Suppressor macrophage treated with lipopolysaccharide for 1 hour (primary cell): ENCODE measurements around the gene TM9SF1.
"Not testable (repeated sequence)": the region's sequence is repeated elsewhere in the genome, so short reads cannot be mapped to it uniquely, and the experiment has no call there.

Experiments used
- DNase-seq, 3 donors: peaks; one replicate each; pipeline ENCODE4 v3.0.0-alpha.2; 2020 to 2022

The TM9SF1 gene

DNA sequence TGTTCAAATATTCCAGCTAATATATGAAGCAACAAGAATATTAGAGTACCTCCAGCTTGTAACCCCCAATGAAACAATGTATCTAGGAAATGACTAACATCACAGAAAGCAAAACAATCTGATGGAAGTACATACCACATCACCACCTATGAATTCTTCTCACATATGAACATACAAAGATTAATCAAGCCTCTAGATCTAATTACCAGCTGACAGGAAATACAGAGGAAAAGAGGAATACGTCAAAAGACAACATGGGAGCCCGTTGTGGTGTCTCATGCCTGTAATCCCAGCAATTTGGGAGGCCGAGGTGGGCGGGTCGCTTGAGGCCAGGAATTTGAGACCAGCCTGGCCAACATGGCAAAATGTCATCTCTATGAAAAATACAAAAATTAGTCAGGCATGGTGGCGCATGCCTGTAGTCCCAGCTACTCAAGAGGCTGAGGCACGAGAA is 29.4 kb upstream of the TM9SF1 start:
- DNase-seq: no peak

DNA sequence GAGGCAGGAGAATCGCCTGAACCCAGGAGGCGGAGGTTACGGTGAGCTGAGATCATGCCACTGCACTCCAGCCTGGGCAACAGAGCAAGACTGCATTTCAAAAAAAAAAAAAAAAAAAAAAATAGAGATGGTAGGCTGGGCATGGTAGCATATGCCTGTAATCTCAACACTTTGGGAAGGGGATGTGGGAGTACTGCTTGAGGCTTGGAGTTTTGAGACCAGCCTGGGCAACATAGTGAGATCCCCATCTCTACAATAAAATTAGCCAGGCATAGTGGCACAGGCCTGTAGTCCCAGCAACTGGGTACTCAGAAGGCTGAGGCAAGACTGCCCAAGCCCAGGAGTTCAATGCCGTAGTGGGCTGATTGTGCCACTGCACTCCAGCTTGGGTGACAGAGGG is 27.7 kb upstream of the TM9SF1 start:
- DNase-seq: not testable (repeated sequence)

DNA sequence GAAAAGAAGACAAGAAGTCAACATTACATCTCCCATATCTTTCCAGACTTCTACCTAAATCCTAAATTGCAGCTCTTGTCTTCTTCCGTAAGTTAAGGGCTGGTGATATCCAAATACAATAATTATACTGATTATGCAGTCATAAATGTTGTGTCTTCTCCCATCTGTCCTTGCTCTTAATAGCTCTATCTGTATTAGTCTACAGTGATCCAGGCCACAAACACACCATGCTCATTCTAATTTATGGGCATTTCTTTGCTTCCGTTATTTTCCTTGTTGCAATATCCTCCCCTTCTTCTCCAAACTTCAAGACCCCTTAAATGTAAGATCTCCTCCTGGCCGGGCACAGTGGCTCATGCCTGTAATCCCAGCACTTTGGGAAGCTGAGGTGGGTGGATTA is 24.3 kb upstream of the TM9SF1 start:
- no peak for DNase-seq

DNA sequence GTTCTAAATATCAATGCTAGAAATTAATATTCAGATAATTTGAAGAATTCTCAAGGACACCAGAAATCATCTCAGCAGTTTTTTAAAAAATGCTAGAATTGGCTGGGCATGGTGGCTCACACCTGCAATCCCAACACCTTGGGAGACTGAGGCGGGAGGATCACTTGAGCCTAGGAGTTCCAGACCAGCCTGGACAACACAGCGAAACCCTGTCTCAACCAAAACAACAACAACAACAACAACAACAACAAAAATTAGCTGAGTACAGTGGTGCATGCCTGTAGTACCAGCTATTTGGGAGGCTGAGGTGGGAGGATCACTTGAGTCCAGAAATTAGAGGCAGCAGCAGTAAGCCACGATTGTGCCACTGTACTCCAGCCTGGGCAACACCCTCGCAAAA is 23.8 kb upstream of the TM9SF1 start:
- no peak for DNase-seq

DNA sequence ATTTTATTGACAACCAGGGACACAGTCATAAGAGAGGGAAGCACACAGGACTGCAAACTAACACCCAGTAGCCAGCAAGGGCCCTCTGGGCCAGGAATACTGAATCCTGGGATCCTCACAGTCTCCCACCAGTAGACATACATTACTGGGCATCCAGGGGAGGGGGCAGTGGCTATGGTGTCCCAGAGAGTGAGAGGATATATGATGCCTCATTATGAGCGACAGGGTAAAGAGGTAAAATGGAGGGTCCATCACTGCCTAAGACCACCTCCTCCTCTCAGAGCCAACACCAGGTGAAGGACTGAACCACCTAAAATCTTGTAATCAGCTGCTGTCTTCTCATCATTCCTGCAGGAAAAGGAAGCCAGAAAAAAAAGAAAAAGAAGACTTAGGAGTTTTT is 21.6 kb upstream of the TM9SF1 start:
- not testable (repeated sequence) for DNase-seq

DNA sequence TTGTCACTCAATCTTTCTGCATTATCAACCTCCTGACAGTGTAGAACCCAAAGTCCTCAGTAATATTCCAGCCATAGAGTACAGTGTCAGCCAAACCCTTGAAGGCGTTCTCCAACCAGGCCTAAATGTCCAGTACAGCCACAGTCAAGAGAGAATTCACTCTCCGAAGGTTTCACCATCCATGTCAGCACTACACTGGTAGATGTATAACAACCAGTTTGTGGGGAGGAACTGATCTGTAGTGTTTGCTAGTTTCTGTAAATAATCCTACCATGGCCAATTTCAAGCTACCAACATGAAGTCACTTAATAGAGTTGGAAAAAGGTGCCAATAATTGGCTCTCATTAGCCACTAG is 21.1 kb upstream of the TM9SF1 start:
- DNase-seq: no peak

DNA sequence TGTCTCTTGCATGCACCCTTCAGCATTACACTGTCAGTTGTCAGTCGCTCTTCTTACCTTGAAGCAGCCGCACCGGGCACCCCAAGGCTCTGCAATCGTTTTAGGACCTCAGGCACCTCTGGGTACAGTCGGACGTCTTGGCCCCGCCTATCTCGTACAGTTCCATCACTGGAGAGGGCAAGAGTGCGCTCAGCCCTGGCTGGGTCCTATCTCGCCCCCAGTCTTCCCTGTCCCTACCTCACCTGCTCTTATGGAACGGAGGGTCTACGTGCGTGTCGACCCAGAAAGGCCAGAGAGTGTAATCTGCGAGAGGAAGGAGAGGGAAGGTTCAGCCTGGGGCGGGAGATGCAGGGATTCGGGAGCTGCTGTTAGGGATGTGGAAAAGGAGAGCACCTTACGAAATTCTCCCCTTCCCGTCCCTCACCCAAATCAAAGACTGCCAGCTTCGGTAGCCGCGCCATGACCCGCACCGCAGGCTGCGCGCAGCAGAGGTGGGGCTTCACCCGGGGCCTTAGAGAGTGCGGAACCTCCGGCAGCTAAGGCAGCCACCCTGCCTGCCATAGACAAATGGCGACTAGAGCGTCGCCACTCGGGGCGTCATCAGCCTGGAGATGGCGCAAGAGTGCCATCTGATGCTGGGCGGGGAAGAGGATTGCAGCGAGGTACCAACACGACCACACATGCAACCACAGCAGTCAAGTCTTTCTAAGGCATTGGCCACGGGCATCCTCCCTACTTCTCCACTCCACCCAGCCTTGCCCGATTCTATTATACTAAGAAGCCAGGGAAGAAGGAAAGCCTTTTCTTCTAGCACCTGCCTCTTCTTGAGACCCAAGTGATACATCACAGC is 20.5 kb upstream of the TM9SF1 start, which contains the start of gene MDP1:
MDP1 (minus strand) TSS at position 572 of the 850 bp plus-strand sequence; CDS start at position 461, 111 bp downstream.
- DNase-seq: peak; percentile 93

DNA sequence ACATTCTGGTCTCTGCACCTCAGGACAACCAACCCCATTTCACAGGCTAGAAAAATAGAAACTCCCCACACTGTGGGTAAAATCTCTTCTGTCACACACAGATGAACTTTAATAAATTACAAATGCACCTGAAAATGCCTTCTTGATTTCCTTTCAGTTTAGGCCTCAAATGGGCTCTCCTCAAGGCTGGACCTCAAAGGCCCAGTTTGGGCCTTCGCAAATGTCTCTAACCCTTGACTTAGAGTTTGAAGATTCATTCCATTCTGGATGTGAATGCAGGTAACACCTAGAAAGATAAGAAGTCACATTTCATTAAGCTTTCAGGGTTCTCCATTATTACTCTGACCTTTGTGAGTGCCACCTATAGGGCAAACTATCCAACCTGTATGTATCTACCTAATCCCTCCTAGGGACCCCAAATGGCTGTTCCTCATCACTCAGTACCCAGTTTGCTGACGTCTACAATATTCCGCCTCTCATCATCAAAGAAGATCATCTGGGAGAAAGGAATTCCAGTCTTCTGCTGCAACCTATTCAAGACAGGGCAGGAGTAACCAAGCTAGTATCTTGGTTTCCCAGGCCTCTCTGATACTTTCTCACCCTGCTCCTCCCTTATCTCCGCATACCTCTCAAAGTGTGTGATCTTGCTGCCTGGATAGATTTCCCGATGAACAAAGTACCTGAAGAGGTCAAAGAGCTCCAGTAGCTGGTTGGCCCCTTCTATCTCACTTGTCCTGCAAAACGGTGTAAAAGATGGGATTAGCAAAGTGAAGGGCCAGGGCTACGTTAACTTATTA is 18.8 kb upstream of the TM9SF1 start:
- DNase-seq: no peak

DNA sequence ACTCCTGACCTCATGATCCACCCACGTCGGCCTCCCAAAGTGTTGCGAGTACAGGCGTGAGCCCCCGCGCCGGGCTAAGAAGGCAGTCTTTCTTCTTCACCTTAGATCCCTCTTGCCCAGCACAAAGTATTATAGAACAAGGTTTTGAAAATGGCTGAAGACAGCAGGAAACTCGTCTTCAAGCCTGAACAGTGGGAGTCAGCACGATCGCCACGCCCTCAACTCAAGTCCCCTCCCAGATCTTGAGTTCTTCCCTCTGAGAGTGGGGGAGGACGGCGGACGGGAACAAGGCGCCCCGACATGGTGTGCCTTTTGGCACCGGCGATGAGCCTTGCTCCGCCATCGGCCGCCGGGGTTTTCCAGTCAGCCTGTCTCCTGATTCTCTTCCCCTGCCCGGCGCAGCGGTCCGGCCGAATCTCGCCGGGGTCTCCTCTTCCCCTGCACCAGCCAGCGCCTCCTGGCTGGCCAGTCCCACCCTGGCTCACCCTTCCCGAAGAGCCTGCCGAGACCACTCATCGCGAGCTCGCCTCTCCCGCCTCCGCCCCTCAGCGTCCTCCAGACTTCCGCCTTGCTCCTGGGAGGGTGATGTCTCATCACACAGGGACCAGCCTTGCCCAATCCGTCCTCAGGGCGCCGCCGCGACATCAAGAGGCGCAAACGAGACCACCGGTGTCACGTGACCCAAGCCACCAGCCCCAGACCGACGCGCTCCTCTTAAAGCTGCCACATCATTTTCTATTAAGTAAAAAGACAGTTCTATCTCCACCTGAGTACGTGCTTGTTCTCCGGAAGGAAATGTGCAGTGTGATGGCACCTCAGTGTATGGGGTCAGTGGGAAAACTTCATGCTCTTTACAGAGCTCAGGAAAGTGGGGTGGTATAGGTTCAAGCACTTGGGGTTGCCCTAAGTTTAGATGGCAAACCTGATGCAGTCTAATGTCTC is 18.0 kb upstream of the TM9SF1 start, which contains the start of gene CHMP4A:
CHMP4A (minus strand) TSS at position 565 of the 942 bp plus-strand sequence; CDS start at position 516, 49 bp downstream.
- peak; percentile 98 to 99 (median 99) for DNase-seq

DNA sequence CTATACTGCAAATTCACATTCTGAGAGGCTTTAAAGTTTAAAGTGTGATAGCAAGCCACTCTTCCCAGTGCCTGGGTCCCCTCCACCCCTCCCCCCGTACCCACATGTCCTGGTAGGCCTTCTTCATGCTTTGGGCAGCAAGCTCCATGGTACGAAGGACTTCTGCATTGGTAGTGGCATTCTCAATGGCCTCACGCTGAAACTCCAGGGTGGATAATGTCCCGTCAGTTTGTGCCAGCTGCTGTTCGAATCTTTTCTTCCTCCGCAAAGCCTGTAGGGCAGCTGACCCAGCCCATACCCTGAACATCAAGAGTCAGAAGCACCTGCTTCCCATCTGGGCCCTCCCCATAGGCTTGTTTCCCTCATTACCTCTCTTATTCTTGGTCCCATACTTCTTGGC is 16.1 kb upstream of the TM9SF1 start:
- no peak for DNase-seq

DNA sequence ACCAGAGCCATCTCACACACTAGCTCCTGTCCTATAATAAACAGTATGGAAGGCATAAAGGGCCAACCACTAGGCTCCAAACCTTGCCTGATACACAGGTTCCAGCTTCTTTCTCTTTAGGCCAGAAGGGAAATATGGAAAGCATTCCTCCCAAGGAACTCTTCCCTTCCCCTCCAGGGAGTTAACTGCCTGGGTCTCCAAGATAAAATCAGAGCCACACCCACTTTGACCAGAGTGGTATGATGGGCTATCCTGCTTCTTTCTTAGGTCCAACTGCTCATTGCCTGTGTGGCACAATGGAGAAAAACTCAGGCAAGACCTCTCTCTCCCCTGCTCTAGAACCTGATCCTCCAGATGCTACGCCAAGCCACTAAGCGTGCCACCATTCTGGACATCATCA is 12.4 kb upstream of the TM9SF1 start:
- DNase-seq: no peak

DNA sequence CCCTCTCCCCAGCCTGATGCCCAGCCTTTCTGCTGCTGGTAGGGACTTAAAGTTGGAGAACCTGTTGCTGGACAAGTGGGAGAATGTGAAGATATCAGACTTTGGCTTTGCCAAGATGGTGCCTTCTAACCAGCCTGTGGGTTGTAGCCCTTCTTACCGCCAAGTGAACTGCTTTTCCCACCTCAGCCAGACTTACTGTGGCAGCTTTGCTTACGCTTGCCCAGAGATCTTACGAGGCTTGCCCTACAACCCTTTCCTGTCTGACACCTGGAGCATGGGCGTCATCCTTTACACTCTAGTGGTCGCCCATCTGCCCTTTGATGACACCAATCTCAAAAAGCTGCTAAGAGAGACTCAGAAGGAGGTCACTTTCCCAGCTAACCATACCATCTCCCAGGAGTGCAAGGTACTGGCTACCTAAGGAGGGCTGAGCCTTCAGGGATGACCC is 11.9 kb upstream of the TM9SF1 start:
- no peak for DNase-seq

DNA sequence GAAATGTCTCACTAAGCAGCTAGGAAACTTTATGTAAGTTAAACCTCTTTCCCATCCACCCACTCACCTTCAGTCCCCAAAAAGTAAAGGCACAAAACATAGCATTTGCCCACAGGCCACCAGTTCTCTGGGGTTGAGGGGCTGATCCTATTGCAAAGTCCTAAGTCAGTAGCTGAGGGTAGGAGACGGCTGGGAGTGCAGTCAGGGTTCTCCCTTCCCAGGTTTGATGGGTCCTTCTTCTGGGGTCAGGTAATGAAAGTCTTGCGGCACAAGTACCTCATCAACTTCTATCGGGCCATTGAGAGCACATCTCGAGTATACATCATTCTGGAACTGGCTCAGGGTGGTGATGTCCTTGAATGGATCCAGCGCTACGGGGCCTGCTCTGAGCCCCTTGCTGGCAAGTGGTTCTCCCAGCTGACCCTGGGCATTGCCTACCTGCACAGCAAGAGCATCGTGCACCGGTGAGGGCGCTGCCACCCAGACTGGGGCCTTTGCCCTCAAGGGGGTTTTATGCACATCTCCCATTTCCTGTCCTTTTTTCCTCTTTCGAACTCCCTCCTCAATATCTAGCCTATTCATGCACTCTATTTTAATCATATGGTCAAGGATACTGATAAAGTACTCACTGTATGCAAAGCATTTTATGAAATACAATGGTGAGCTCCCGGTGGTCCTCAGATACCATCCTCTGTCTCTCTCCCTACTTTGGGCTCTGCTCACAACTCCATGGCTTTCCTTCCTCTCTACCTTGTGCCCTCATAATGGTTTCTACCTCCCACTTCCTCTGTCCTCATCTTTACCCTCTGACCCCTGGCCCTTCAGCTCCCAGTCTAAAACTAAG is 11.2 kb upstream of the TM9SF1 start:
- no peak for DNase-seq

DNA sequence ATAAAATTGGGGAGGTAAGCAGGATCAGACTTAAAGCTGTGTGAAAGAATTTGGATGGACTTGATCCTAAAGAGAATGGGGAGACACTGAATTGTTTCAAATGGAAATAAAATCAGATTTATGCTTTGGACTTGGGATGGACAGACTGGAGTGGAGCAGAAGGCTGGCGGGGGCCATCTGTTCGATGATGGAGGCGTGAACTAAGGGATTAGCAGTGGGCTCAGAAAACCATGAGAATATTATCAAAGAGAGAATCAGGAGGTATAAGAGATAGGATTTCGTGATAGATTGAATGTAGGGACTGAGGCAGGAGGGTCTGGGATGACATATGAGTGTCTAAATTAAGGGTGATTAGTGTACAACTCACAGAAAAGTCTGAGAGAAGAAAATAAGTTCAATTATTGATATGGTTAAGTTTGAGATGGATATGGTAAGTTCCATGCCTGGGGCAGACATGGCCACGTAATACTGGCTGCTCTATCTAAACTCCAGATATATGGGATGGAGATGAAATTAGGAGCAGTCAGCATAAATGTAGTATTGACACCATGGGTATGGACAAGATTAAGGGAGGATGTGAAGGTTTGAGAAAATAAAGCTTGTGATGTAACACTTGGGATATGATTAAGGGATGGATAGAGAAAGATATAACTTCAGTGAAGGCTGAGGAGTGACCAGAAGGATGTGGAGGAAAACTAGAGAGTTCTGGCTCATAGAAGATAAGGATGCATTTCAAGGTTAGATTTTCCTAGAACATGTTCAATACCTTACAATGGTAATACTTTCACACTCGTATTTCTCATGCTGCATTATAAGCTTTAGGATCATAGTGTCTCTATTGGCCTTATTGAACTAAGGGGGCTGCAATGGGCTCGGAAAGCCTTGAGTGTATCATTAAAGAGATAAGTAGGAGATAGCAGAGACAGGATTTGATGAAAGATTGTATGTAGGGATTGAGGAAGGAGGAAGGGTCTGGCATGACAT is 9.2 kb upstream of the TM9SF1 start:
- DNase-seq: no peak

DNA sequence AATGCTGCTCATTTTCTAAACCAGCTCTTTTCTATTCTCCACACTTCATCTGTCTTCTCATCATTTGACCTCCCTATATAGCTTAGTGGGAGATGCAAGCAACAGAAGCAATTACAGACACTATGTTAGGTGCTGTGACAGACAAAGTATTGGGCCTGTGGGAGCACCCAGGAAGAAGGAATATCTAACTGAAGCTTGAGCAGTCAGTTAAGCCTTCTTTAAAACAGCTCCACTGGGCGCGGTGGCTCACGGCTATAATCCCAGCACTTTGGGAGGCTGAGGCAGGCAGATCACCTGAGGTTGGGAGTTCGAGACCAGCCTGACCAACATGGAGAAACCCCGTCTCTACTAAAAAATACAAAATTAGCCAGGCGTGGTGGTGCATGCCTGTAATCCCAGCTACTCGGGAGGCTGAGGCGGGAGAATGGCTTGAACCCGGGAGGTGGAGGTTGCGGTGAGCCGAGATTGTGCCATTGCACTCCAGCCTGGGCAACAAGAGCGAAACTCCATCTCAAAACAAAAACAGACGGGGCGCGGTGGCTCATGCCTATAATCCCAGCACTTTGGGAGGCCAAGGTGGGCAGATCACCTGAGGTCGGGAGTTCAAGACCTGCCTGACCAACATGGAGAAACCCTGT is 8.1 kb upstream of the TM9SF1 start:
- DNase-seq: not testable (repeated sequence)

DNA sequence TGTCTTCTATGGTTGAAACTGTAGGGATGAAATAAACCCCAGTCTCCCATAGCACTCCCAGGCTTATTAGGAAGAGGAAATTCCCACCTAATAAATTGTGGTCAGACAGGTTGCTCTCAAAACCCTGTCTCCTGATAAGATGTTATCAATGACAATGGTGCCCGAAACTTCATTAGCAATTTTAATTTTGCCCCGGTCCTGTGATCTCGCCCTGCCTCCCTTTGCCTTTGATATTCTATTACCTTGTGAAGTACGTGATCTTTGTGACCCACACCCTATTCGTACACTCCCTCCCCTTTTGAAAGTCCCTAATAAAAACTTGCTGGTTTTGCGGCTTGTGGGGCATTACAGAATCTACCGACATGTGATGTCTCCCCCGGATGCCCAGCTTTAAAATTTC is 7.3 kb upstream of the TM9SF1 start:
- not testable (repeated sequence) for DNase-seq

DNA sequence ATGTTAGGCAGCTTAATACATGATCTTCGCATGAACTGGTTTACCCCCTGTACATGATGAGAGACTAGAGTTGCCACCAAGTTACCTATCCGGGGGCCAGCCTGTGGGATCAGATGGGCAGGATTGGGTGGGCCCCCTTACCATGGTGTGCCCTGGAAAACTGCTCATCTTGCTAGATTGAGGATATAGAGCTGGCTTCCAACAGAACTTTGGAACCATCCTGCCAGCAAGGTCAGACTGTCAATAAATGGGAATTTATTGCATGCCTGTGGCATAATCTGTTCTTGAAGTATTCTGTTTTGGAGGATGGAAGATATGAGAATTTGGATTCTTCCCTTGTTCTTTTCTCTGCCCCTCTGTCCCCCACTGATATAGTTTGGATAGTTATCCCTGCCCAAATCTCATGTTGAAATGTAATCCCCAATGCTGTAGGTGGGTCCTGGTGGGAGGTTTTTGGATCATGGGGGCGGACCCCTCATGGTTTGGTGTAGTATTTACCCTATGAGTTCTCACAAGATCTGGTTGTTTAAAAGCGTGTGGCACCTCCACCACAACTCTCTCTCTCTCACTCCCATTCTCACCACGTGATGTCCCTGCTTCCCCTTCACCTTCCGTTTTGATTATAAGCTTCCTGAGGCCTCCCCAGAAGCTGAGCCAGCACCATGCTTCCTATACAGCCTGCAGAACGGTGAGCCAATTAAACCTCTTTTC is 3.7 kb upstream of the TM9SF1 start:
- no peak for DNase-seq

DNA sequence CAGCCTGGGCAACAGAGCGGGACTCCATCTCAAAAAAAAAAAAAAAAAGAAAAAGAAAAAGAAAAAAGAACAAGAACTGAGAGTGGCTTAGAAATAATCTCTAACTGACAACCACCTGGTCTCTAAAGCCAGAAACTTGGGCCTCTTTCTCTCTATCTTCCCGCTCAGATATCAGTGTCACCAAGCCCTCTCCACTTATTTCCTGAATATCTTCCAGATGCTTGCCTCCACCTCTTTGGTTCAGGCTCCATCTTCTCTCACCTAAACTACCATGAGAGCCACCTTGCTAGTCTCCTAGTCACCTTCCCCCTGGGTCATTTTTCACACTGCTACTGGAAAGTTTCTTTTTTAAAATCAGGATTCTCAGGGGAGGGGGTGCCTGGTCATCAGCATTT is 1.8 kb upstream of the TM9SF1 start:
- no peak for DNase-seq
